Mesenchymal stem cell (in vitro differentiated cells and primary cell): ENCODE measurements around the gene RPS17.

Experiments used
- DNase-seq: peaks from one replicate; pipeline ENCODE4 v3.0.0-alpha.2; 2013
- H2AFZ ChIP-seq: one replicate; pipeline ENCODE4 v1.6.1; 2013; ENCODE audit warnings: low read depth, mild to moderate bottlenecking, control low read depth, inconsistent platforms, low read length, moderate library complexity
- H2AK5ac ChIP-seq: 2 replicates; pipeline ENCODE4 v1.6.1; 2013; ENCODE audit warnings: low read length, moderate library complexity, mild to moderate bottlenecking, inconsistent platforms; ENCODE audit not compliant: severe bottlenecking
- H2BK120ac ChIP-seq: one replicate; pipeline ENCODE4 v1.6.1; 2013; ENCODE audit warnings: low read depth, mild to moderate bottlenecking, inconsistent platforms, low read length, moderate library complexity
- H2BK12ac ChIP-seq, 2 experiments: one replicate each; pipeline ENCODE4 v1.6.1; 2013; ENCODE audit warnings: inconsistent platforms in 2 of 2, low read length in 2 of 2, mild to moderate bottlenecking in 2 of 2, moderate library complexity in 2 of 2, control low read depth in 1 of 2
- H2BK15ac ChIP-seq: one replicate; pipeline ENCODE4 v1.6.1; 2013; ENCODE audit warnings: mild to moderate bottlenecking, low read depth, inconsistent platforms; ENCODE audit not compliant: poor library complexity, severe bottlenecking
- H2BK5ac ChIP-seq: 2 replicates; pipeline ENCODE4 v1.6.1; 2013; ENCODE audit warnings: low read depth, mild to moderate bottlenecking, low read length, control low read depth, inconsistent platforms; ENCODE audit not compliant: poor library complexity, severe bottlenecking
- H3K14ac ChIP-seq, 2 experiments: one replicate each; pipeline ENCODE4 v1.6.1; 2013; ENCODE audit warnings: inconsistent platforms in 2 of 2, low read length in 2 of 2, control low read depth in 1 of 2, mild to moderate bottlenecking in 1 of 2, moderate library complexity in 1 of 2
- H3K18ac ChIP-seq, 2 experiments: one replicate each; pipeline ENCODE4 v1.6.1; 2013; ENCODE audit warnings: inconsistent platforms in 2 of 2, low read length in 2 of 2, control low read depth in 1 of 2, low read depth in 1 of 2, mild to moderate bottlenecking in 1 of 2
- H3K23ac ChIP-seq, 2 experiments: one replicate each; pipeline ENCODE4 v1.6.1; 2013; ENCODE audit warnings: inconsistent platforms in 2 of 2, low read length in 2 of 2, mild to moderate bottlenecking in 2 of 2, moderate library complexity in 2 of 2, control low read depth in 1 of 2
- H3K27ac ChIP-seq: 2 replicates; pipeline ENCODE4 v1.5.1; 2013; ENCODE audit warnings: mild to moderate bottlenecking, moderate library complexity, low read length, control low read depth, inconsistent platforms; ENCODE audit not compliant: poor library complexity, severe bottlenecking
- H3K27me3 ChIP-seq, 2 experiments: 2 replicates each; pipeline versions ENCODE4 v1.6.1 to v1.7.0; 2013; ENCODE audit warnings: low read length in 2 of 2, mild to moderate bottlenecking in 2 of 2, moderate library complexity in 2 of 2, control low read depth in 1 of 2, inconsistent platforms in 1 of 2; ENCODE audit not compliant: control insufficient read depth in 1 of 2, insufficient read depth in 1 of 2
- H3K36me3 ChIP-seq, 2 experiments: 2 replicates each; pipeline versions ENCODE4 v1.6.1 to v1.7.0; 2013; ENCODE audit warnings: low read length in 2 of 2, control low read depth in 1 of 2, inconsistent platforms in 1 of 2, low read depth in 1 of 2, mild to moderate bottlenecking in 1 of 2; ENCODE audit not compliant: insufficient read depth in 2 of 2, control insufficient read depth in 1 of 2
- H3K4ac ChIP-seq, 2 experiments: one replicate each; pipeline ENCODE4 v1.6.1; 2013; ENCODE audit warnings: inconsistent platforms in 2 of 2, low read length in 2 of 2, mild to moderate bottlenecking in 2 of 2, moderate library complexity in 2 of 2, control low read depth in 1 of 2, low read depth in 1 of 2
- H3K4me1 ChIP-seq: 2 replicates; pipeline ENCODE4 v1.6.1; 2013; ENCODE audit warnings: low read depth, low read length, control low read depth; ENCODE audit not compliant: control insufficient read depth, insufficient read depth
- H3K4me2 ChIP-seq: 2 replicates; pipeline ENCODE4 v1.6.1; 2013; ENCODE audit warnings: low read length, mild to moderate bottlenecking, inconsistent platforms; ENCODE audit not compliant: poor library complexity, severe bottlenecking
- H3K4me3 ChIP-seq, 2 experiments: 2 replicates each; pipeline versions ENCODE4 v1.5.1 to v1.7.0; 2013; ENCODE audit warnings: low read length in 2 of 2, mild to moderate bottlenecking in 2 of 2, control low read depth in 1 of 2, low read depth in 1 of 2; ENCODE audit not compliant: insufficient read depth in 1 of 2
- H3K79me1 ChIP-seq: replicated peaks from 2 replicates; pipeline ENCODE4 v1.6.1; 2013; ENCODE audit warnings: mild to moderate bottlenecking, control low read depth, low read length, inconsistent platforms; ENCODE audit not compliant: poor library complexity, severe bottlenecking
- H3K9ac ChIP-seq: 2 replicates; pipeline ENCODE4 v1.7.0; 2013; ENCODE audit warnings: mild to moderate bottlenecking, low read length, moderate library complexity
- H3K9me3 ChIP-seq: 2 replicates; pipeline ENCODE4 v1.7.0; 2013; ENCODE audit warnings: mild to moderate bottlenecking, low read length; ENCODE audit not compliant: control insufficient read depth
- H4K8ac ChIP-seq: one replicate; pipeline ENCODE4 v1.6.1; 2013; ENCODE audit warnings: inconsistent platforms, mild to moderate bottlenecking, low read length, moderate library complexity
- H4K91ac ChIP-seq: one replicate; pipeline ENCODE4 v1.6.1; 2013; ENCODE audit warnings: mild to moderate bottlenecking, low read length, inconsistent platforms
- WGBS: methylation state at CpG from one replicate; pipeline ENCODE4 v1.1.7; 2013; ENCODE audit warnings: mixed read lengths; 5-methylcytosine and 5-hydroxymethylcytosine counted together

RPS17 gene

GRCh38 chr15:82549199-82549665 is 9.0 kb upstream of the RPS17 start:
- no peak for DNase-seq
- Histone ChIP-seq H2AK5ac (no peak overlapping the region), H3K79me1 (no peaks in the 10 kb centered on the region), H3K9ac (no peak overlapping the region), H3K9me3 (no peaks in the 10 kb centered on the region), H2BK5ac (no peak overlapping the region), H3K27me3 (peaks cover 0 to 35% of the 10 kb centered on the region in 2 experiments), H3K36me3 (peaks cover 0 to 84% of the 10 kb centered on the region in 2 experiments), H2BK120ac (no peak overlapping the region), H3K4me2 (no peak overlapping the region), H3K27ac (no peak overlapping the region), H2AFZ (no peak overlapping the region), H4K8ac (no peak overlapping the region), H3K23ac (no peak overlapping the region), H3K18ac (no peak overlapping the region), H3K4me1 (no peaks in the 10 kb centered on the region), H3K4ac (no peak overlapping the region), H3K14ac (no peak overlapping the region), H2BK15ac (no peak overlapping the region), H4K91ac (no peak overlapping the region), H2BK12ac (no peak overlapping the region), H3K4me3 (no peak overlapping the region)
- WGBS: 87% methylated on average over 7 of the region's 9 CpGs

- H3K23ac ChIP-seq: no peak overlapping the region
- no peak overlapping the region for H3K4ac ChIP-seq
- H3K36me3 ChIP-seq: peaks cover 0 to 87% of the 10 kb centered on the region in 2 experiments
- no peaks in the 10 kb centered on the region for H3K4me1 ChIP-seq
- H2BK12ac ChIP-seq: no peak overlapping the region
- H3K27me3 ChIP-seq: peaks cover 0 to 34% of the 10 kb centered on the region in 2 experiments
- no peak overlapping the region for H3K18ac ChIP-seq
- H2AK5ac ChIP-seq: no peak overlapping the region
- H3K14ac ChIP-seq: no peak overlapping the region
- H3K27ac ChIP-seq: no peak overlapping the region
- no peak overlapping the region for H4K8ac ChIP-seq
- no peak overlapping the region for H3K9ac ChIP-seq
- H3K9me3 ChIP-seq: no peaks in the 10 kb centered on the region
- H2AFZ ChIP-seq: no peak overlapping the region
- no peak overlapping the region for H2BK120ac ChIP-seq
- H3K4me2 ChIP-seq: no peak overlapping the region
- H4K91ac ChIP-seq: no peak overlapping the region
- DNase-seq: no peak
- 93% methylated on average over 2 of the region's 2 CpGs for WGBS
- no peak overlapping the region for H3K4me3 ChIP-seq
- H2BK5ac ChIP-seq: no peak overlapping the region
- H2BK15ac ChIP-seq: no peak overlapping the region
- H3K79me1 ChIP-seq: no peaks in the 10 kb centered on the region
Observed at GRCh38 chr15:82548700-82549099, 8.4 kb upstream of the RPS17 start.

- Histone ChIP-seq H2BK12ac (no peak overlapping the region), H3K14ac (no peak overlapping the region), H2BK5ac (no peak overlapping the region), H2BK120ac (no peak overlapping the region), H2AK5ac (no peak overlapping the region), H4K8ac (no peak overlapping the region), H3K18ac (no peak overlapping the region), H3K4me3 (no peak overlapping the region), H3K79me1 (no peaks in the 10 kb centered on the region), H3K4me2 (no peak overlapping the region), H3K9ac (no peak overlapping the region), H3K4me1 (peaks cover 6% of the 10 kb centered on the region), H3K36me3 (peaks cover 0 to 61% of the 10 kb centered on the region in 2 experiments), H2BK15ac (no peak overlapping the region), H3K23ac (no peak overlapping the region), H3K4ac (no peak overlapping the region), H3K27me3 (peaks cover 0 to 20% of the 10 kb centered on the region in 2 experiments), H3K27ac (no peak overlapping the region), H3K9me3 (no peaks in the 10 kb centered on the region), H2AFZ (no peak overlapping the region), H4K91ac (no peak overlapping the region)
- WGBS: 85% methylated on average over 6 of the region's 6 CpGs
- no peak for DNase-seq
Observed at GRCh38 chr15:82545478-82545877, 5.2 kb upstream of the RPS17 start.

- Histone ChIP-seq H3K4me2 (no peak overlapping the region), H3K14ac (no peak overlapping the region), H3K27me3 (peaks cover 0 to 16% of the 10 kb centered on the region in 2 experiments), H4K8ac (no peak overlapping the region), H3K4me3 (no peak overlapping the region), H4K91ac (no peak overlapping the region), H3K4me1 (peaks cover 6% of the 10 kb centered on the region), H3K79me1 (no peaks in the 10 kb centered on the region), H2BK15ac (no peak overlapping the region), H2BK12ac (no peak overlapping the region), H3K36me3 (peaks cover 0 to 56% of the 10 kb centered on the region in 2 experiments), H2AFZ (no peak overlapping the region), H3K18ac (no peak overlapping the region), H3K27ac (no peak overlapping the region), H2AK5ac (no peak overlapping the region), H2BK120ac (no peak overlapping the region), H3K4ac (no peak overlapping the region), H3K23ac (no peak overlapping the region), H3K9ac (no peak overlapping the region), H3K9me3 (no peaks in the 10 kb centered on the region), H2BK5ac (no peak overlapping the region)
- 32% methylated on average over 2 of the region's 3 CpGs for WGBS
- no peak for DNase-seq
Observed at GRCh38 chr15:82545002-82545401, 4.7 kb upstream of the RPS17 start.
